ENCODE results near the gene KRTAP5-8. TPM values are rescaled to one million over a fixed set of nuclear protein-coding genes. Genes with fewer than 3 reads are reported as not detected.
"Not testable (repeated sequence)": the region's sequence is repeated elsewhere in the genome, so short reads cannot be mapped to it uniquely, and the experiment has no call there.

Gene KRTAP5-8
- total and polyA plus RNA-seq, 8 donors = 0.14 to 0.46 (median 0.35) TPM; not detected in 5

DNA sequence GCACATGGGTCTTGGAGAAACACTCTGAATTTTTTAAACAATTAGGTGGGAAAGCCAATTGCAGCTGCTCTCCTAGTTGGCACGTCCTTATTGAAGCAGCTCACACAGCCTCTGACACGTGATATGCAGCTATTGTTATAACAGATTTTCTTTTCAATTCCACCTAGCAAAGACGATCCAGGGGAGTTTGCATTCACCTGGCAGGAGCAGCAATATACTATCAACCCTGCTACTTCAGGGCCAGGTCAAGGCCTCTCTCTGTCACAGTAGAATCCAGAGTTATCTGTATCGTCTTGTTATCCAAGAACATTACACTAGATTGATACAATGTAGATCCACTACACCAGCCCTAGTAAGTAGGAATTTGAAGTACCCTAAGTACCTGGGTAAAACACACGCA is 36.6 kb downstream of the KRTAP5-8 start:
- Histone ChIP-seq H3K36me3 (no peaks in the 10 kb centered on the region), H3K27ac (no peak overlapping the region), H3K27me3 (no peaks in the 10 kb centered on the region), H3K9me3 (no peaks in the 10 kb centered on the region), H3K4me1 (no peaks in the 10 kb centered on the region), H3K4me3 (no peak overlapping the region)
- 63 to 66% methylated on average over 5 of the region's 5 CpGs for WGBS, 2 donors
- no peak for FAIRE-seq
- TF ChIP-seq, protein P1, sequence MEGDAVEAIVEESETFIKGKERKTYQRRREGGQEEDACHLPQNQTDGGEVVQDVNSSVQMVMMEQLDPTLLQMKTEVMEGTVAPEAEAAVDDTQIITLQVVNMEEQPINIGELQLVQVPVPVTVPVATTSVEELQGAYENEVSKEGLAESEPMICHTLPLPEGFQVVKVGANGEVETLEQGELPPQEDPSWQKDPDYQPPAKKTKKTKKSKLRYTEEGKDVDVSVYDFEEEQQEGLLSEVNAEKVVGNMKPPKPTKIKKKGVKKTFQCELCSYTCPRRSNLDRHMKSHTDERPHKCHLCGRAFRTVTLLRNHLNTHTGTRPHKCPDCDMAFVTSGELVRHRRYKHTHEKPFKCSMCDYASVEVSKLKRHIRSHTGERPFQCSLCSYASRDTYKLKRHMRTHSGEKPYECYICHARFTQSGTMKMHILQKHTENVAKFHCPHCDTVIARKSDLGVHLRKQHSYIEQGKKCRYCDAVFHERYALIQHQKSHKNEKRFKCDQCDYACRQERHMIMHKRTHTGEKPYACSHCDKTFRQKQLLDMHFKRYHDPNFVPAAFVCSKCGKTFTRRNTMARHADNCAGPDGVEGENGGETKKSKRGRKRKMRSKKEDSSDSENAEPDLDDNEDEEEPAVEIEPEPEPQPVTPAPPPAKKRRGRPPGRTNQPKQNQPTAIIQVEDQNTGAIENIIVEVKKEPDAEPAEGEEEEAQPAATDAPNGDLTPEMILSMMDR (IDR thresholded peaks at IDR 0.05) = no peak
- intact Hi-C loops (cut with DNase I) = no loop called here
- ATAC-seq = no peak
- DNase-seq = no peak

DNA sequence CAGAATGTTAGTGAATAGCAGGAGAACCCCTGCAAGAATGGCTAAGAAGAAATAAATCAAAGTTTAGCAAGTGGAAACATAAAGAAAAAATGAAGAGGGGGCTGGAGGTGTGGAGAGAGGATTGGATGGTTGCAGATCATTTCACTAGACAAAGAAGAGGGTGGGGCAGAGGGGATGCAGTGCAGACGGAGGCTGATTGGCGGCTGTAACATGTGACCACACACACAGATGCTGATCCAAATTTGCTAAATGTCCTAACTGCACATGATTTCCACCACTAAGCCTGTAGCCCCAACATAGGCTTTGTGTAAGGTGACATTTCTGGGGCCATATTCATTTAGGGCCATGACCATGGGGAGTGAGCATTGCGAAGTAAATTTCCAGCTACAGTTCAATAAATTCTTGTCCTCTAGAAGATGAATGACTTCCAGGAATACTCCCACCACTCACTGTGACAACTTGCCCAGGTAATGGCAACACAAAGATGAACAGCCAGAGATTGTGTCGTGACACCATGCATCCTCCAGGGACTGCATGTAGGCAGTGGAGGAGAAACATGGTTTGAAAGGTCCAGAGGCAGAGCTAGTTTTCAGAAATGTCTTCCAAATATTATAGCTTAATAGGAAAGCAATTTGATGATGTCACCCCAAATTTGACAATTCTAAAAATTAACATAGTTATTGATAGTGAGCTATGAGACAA is 38.0 kb downstream of the KRTAP5-8 start:
- Histone ChIP-seq H3K36me3 (no peaks in the 10 kb centered on the region), H3K4me1 (no peaks in the 10 kb centered on the region), H3K27me3 (no peaks in the 10 kb centered on the region), H3K4me3 (no peak overlapping the region), H3K27ac (no peak overlapping the region), H3K9me3 (no peaks in the 10 kb centered on the region)
- no peak for FAIRE-seq
- no peak for DNase-seq
- no peak for ATAC-seq
- WGBS, 2 donors = 83 to 92% methylated on average over 4 of the region's 4 CpGs
- intact Hi-C loops (cut with DNase I) = no loop called here
- TF ChIP-seq, protein P1 (IDR thresholded peaks at IDR 0.05) = no peak

DNA sequence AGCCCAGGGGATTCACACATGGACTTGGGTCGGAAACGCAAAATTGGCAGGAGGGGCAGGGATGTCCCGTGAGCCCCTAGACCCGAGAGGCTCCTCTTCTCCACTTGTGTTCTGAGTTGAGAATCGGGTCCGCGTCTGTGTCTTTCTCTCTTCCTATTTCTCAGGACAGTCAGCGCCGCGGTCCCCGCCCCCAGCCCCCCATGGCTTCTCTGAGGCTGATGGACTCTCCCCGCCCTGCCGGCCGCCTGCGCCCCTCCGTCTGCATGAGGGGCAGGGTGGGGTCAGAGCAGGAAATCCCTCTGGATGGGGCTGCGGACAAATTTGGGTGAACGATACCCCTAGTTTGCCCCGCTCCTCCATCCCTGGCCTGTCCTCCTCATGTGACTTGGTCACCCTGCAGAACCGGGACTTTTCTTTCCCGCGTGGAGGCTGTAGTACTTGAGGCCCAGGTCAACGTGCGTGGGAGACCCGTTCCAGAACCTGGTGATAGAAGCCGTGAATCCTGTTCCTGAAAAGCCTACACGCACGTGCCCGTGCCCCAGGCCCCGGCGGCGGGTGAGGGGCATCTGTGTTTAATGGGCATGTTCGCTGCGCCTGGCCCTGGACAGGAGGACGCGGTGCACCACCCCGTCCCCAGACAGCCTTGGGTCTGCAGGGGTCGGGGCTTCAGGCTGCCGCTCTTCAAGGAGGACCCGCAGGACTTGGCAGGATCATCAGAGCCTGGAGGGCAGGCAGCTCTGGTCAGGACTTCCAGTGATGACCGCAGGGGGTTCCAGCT is 39.1 kb downstream of the KRTAP5-8 start:
- H3K4me3 ChIP-seq; FAIRE-seq; ATAC-seq; H3K27me3 ChIP-seq; intact Hi-C loops (cut with DNase I); H3K27ac ChIP-seq; H3K36me3 ChIP-seq; DNase-seq; H3K4me1 ChIP-seq; H3K9me3 ChIP-seq: not testable (repeated sequence)
- 85 to 90% methylated on average over 34 to 38 of the region's 41 CpGs for WGBS, 2 donors

DNA sequence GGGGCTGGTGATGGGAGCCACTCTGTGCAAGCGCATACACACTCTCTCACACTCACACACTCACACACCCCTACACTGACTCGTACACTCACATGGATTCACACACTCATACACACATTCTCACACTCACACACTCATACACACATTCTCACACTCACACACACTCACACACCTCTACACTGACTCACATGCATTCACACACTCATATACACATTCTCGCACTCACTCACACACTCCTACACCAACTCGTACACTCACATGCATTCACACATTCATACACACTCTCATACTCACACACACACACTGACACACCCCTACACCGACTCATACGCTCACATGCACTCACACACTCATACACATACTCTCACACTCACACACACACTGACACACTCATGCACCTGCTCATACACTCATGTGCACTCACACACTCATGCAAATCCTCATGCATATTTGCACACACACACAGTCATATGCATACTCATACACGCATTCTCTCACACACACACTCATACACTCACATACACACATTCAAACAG is 39.7 kb downstream of the KRTAP5-8 start:
- TF ChIP-seq, protein P1 (IDR thresholded peaks at IDR 0.05) = no peak
- Histone ChIP-seq H3K4me3 (no peak overlapping the region), H3K27me3 (no peaks in the 10 kb centered on the region), H3K9me3 (no peaks in the 10 kb centered on the region), H3K36me3 (no peaks in the 10 kb centered on the region), H3K27ac (no peak overlapping the region), H3K4me1 (no peaks in the 10 kb centered on the region)
- intact Hi-C loops (cut with DNase I) = no loop called here
- FAIRE-seq (no peak), DNase-seq (no peak), ATAC-seq (no peak)
- WGBS, 2 donors = 84 to 88% methylated on average over 7 of the region's 7 CpGs

DNA sequence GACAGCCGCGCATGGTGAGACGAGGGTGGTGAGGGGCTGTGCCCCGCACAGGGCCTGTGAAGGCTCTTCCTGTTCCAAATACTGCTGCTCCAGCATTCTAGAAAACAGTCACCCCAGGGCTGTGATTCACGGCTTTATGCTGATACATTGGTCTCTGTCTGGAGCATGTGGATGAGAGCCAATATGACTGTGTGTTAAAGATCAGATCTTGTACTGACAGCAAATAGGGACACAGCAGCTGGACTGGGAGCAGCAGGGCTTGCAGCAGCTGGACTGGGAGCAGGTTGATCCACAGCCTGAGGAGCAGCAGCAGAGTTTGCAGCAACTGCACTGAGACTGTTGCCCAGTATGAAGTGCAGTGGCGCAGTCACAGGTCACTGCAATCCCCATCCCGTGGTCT is 41.7 kb downstream of the KRTAP5-8 start:
- H3K27ac ChIP-seq; H3K9me3 ChIP-seq; DNase-seq; H3K27me3 ChIP-seq; intact Hi-C loops (cut with DNase I); ATAC-seq; H3K4me1 ChIP-seq; H3K36me3 ChIP-seq; H3K4me3 ChIP-seq; FAIRE-seq: not testable (repeated sequence)
- 63 to 70% methylated on average over 7 of the region's 7 CpGs for WGBS, 2 donors
